CD14-positive monocyte (primary cell): Measurements from ENCODE around the gene SH2B3. TPM values are rescaled to one million over a fixed set of nuclear protein-coding genes. Genes with fewer than 3 reads are reported as not detected.

Experiments used
- DNase-seq, 3 donors: peaks; one replicate each; pipeline ENCODE4 v3.0.0-alpha.2; 2011 to 2022
- H2AFZ ChIP-seq: 2 replicates; pipeline ENCODE4 v1.6.0; 2012; ENCODE audit warnings: mild to moderate bottlenecking, low read depth, low read length, inconsistent platforms; ENCODE audit not compliant: insufficient read depth, poor library complexity, severe bottlenecking
- H3K27ac ChIP-seq, 2 donors: 1 replicate in 1 of 2; 2 replicates in 1 of 2; pipeline ENCODE4 v1.5.1; 2012 to 2013; ENCODE audit warnings: low read length in 2 of 2, control low read depth in 1 of 2, inconsistent platforms in 1 of 2, low read depth in 1 of 2, mild to moderate bottlenecking in 1 of 2
- H3K27me3 ChIP-seq, 2 donors: one replicate each; pipeline versions ENCODE4 v1.6.0 to v1.6.1; 2011 to 2013; ENCODE audit warnings: low read length in 2 of 2; ENCODE audit not compliant: control insufficient read depth in 2 of 2, insufficient read depth in 2 of 2
- H3K36me3 ChIP-seq, 2 donors: replicated peaks in 1 of 2; 1 replicate in 1 of 2; 2 replicates in 1 of 2; pipeline versions ENCODE4 v1.5.1 to v1.6.1; 2012 to 2013; ENCODE audit warnings: low read length in 2 of 2, control low read depth in 1 of 2, inconsistent platforms in 1 of 2, mild to moderate bottlenecking in 1 of 2; ENCODE audit not compliant: insufficient read depth in 2 of 2, control insufficient read depth in 1 of 2
- H3K4me1 ChIP-seq, 2 donors: 1 replicate in 1 of 2; 2 replicates in 1 of 2; pipeline versions ENCODE4 v1.5.1 to v1.6.1; 2012 to 2013; ENCODE audit warnings: low read length in 2 of 2, control low read depth in 1 of 2, inconsistent platforms in 1 of 2, mild to moderate bottlenecking in 1 of 2, moderate library complexity in 1 of 2; ENCODE audit not compliant: insufficient read depth in 2 of 2, control insufficient read depth in 1 of 2
- H3K4me2 ChIP-seq: replicated peaks from 2 replicates; pipeline ENCODE3; 2012; ENCODE audit warnings: low read length, moderate library complexity, mild to moderate bottlenecking; ENCODE audit not compliant: poor library complexity, severe bottlenecking; ENCODE audit errors: extremely low read depth
- H3K4me3 ChIP-seq, 3 experiments: fragments of 200-600 bp in 1 of 3; sonication (generic) in 1 of 3; replicated peaks in 1 of 3; 1 replicate in 2 of 3; 2 replicates in 1 of 3; pipeline ENCODE4 v1.5.1; 2011 to 2013; ENCODE audit warnings: low read length in 3 of 3, mild to moderate bottlenecking in 3 of 3, control low read depth in 2 of 3, low read depth in 2 of 3, inconsistent platforms in 1 of 3, moderate library complexity in 1 of 3
- H3K79me2 ChIP-seq: 2 replicates; pipeline ENCODE4 v1.6.0; 2012; ENCODE audit warnings: mild to moderate bottlenecking, control low read depth, inconsistent platforms, low read length, moderate library complexity; ENCODE audit not compliant: insufficient read depth
- H3K9ac ChIP-seq: 2 replicates; pipeline ENCODE4 v1.6.0; 2017; ENCODE audit warnings: low read length, mild to moderate bottlenecking; ENCODE audit not compliant: insufficient read depth, poor library complexity, severe bottlenecking
- H3K9me3 ChIP-seq, 2 donors: replicated peaks in 1 of 2; 1 replicate in 1 of 2; 2 replicates in 1 of 2; pipeline versions ENCODE4 v1.5.1 to v1.6.1; 2012 to 2013; ENCODE audit warnings: low read length in 2 of 2, control low read depth in 1 of 2; ENCODE audit not compliant: control insufficient read depth in 1 of 2, insufficient read depth in 1 of 2
- H4K20me1 ChIP-seq: 2 replicates; pipeline ENCODE4 v1.6.0; 2012; ENCODE audit warnings: mild to moderate bottlenecking, low read length, control low read depth, moderate library complexity; ENCODE audit not compliant: insufficient read depth
- H3K27ac Mint-ChIP-seq, 7 donors: one replicate each; pipeline ENCODE4 v1.8.0; 2020; ENCODE audit warnings: mild to moderate bottlenecking in 7 of 7, mixed read lengths in 7 of 7, moderate library complexity in 6 of 7, inconsistent platforms in 2 of 7
- H3K27me3 Mint-ChIP-seq, 3 donors: one replicate each; pipeline ENCODE4 v1.8.0; 2021 to 2022; ENCODE audit warnings: low read depth in 3 of 3, mild to moderate bottlenecking in 3 of 3, mixed read lengths in 3 of 3, moderate library complexity in 3 of 3, inconsistent platforms in 1 of 3
- H3K36me3 Mint-ChIP-seq, 2 donors: one replicate each; pipeline ENCODE4 v1.8.0; 2020; ENCODE audit warnings: mixed read lengths in 2 of 2, inconsistent platforms in 1 of 2, mild to moderate bottlenecking in 1 of 2
- H3K4me1 Mint-ChIP-seq: one replicate; pipeline ENCODE4 v1.8.0; 2020; ENCODE audit warnings: mild to moderate bottlenecking, mixed read lengths
- H3K4me3 Mint-ChIP-seq, 2 donors: one replicate each; pipeline ENCODE4 v1.8.0; 2020; ENCODE audit warnings: mild to moderate bottlenecking in 2 of 2, mixed read lengths in 2 of 2, moderate library complexity in 1 of 2
- H3K9me3 Mint-ChIP-seq, 7 donors: one replicate each; pipeline ENCODE4 v1.8.0; 2020 to 2022; ENCODE audit warnings: mixed read lengths in 7 of 7, mild to moderate bottlenecking in 6 of 7, moderate library complexity in 6 of 7, inconsistent platforms in 2 of 7
- CTCF ChIP-seq: fragments of 200-600 bp; IDR thresholded peaks from one replicate; pipeline ENCODE4 v1.8.0; 2022; ENCODE audit warnings: antibody characterized with exemption, mild to moderate bottlenecking
- WGBS: methylation state at CpG from one replicate; pipeline ENCODE4 v1.1.5; 2013; ENCODE audit warnings: missing lambda C conversion rate; ENCODE audit not compliant: insufficient coverage; 5-methylcytosine and 5-hydroxymethylcytosine counted together
- intact Hi-C, 2 donors: fragments of 100-400 bp; cut with micrococcal nuclease; formaldehyde crosslinking; loops; one replicate each; pipeline versions ENCODE4 v1.15.0 to v1.15.1; 2023
- polyA plus RNA-seq, 3 donors: library from polyadenylated mRNA; depleted of rRNA in 1 of 3; unstranded in 2 of 3; stranded (reverse) in 1 of 3; fragments of 300-500 nt in 2 of 3; fragments of >200 nt in 1 of 3; fragmentation: Illumina TruSeq in 2 of 3; gene quantifications; 1 replicate in 2 of 3; 2 replicates in 1 of 3; pipeline ENCODE4 v1.2.3, GENCODE V29; 2012 to 2021

Gene SH2B3
- polyA plus RNA-seq, 3 donors = 15.2 to 136 (median 33.5) TPM

DNA sequence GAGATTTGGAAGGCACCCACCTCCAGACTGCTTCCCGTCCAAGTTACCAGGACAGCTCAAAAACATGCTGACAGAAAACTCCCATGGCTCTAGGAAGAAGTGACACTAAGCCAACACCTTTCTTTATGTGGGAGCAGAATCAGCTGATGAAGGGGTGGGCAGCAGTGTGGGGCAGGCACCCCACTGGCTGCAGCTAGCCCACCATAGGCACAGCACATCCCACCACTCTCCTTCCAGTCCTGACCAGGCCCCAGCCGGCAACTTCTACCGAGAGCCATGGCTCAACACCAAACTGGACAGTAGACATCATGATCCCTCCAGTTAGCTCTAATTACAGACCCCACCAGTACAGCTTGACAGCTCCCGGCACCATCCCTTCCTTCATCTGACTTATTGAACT is 45.0 kb downstream of the SH2B3 start:
- no peak for DNase-seq
- intact Hi-C loops = loop anchor here (2.0 to 10.0 kb wide), 3 partner anchors 54 to 426 kb away; no protein-coding TSS in a partner anchor
- Mint-ChIP-seq H3K27me3 (peaks cover 0 to 3% (median 0%) of the 10 kb centered on the region in 3 donors), H3K4me1 (peaks cover 41% of the 10 kb centered on the region), H3K27ac (peak overlapping the region in 6 of 7 donors; percentile 41 to 86 (median 79)), H3K9me3 (no peaks in the 10 kb centered on the region), H3K4me3 (no peak overlapping the region), H3K36me3 (peaks cover 86 to 88% of the 10 kb centered on the region in 2 donors)
- no peaks in the 10 kb centered on the region for H3K27me3 ChIP-seq
- H2AFZ ChIP-seq = no peak overlapping the region
- no peak overlapping the region for H3K4me3 ChIP-seq
- 92% methylated on average over 3 of the region's 4 CpGs for WGBS
- H3K9ac ChIP-seq = no peak overlapping the region
- no peak for TF ChIP-seq CTCF
- H3K4me2 ChIP-seq = no peak overlapping the region
- peaks cover 99% of the 10 kb centered on the region for H4K20me1 ChIP-seq
- peak overlapping the region; percentile 44 to 58 for H3K27ac ChIP-seq
- H3K9me3 ChIP-seq = no peaks in the 10 kb centered on the region
- peaks cover 50% of the 10 kb centered on the region for H3K79me2 ChIP-seq
- peaks cover 94% of the 10 kb centered on the region in 2 donors for H3K36me3 ChIP-seq
- peaks cover 18 to 31% of the 10 kb centered on the region in 2 donors for H3K4me1 ChIP-seq

DNA sequence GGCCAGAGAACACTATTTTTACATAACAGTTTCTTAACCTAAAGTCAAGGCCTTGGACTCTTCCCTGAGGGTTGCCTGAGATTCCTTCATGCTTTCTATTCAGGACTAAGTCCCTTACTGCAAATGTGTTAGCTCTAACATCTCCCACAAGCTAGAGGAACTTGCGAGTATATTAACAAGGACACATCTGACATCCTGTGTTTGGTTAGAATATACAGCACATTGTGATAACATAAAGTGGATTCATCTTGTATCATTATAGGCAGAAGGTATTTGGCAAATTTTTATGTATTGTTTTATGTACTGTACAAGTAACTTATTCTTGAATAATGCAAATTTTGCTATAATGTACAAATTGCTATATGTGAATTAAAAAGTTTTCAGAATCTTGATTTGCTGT is 45.5 kb downstream of the SH2B3 start:
- H3K36me3 ChIP-seq = peaks cover 94 to 95% of the 10 kb centered on the region in 2 donors
- peaks cover 13 to 25% of the 10 kb centered on the region in 2 donors for H3K4me1 ChIP-seq
- Mint-ChIP-seq H3K9me3 (no peaks in the 10 kb centered on the region), H3K36me3 (peaks cover 87 to 88% of the 10 kb centered on the region in 2 donors), H3K27me3 (peaks cover 0 to 3% (median 0%) of the 10 kb centered on the region in 3 donors), H3K4me3 (no peak overlapping the region), H3K27ac (peak overlapping the region in 6 of 7 donors; percentile 41 to 86 (median 79)), H3K4me1 (peaks cover 36% of the 10 kb centered on the region)
- no peak for TF ChIP-seq CTCF
- no peak overlapping the region for H3K4me2 ChIP-seq
- no peaks in the 10 kb centered on the region for H3K9me3 ChIP-seq
- intact Hi-C loops = loop anchor here (2.0 to 10.0 kb wide), 3 partner anchors 54 to 426 kb away; no protein-coding TSS in a partner anchor
- H4K20me1 ChIP-seq = peaks cover 99% of the 10 kb centered on the region
- no peak overlapping the region for H3K9ac ChIP-seq
- DNase-seq = no peak
- H3K4me3 ChIP-seq = no peak overlapping the region
- H3K79me2 ChIP-seq = peaks cover 44% of the 10 kb centered on the region
- no peaks in the 10 kb centered on the region for H3K27me3 ChIP-seq
- H3K27ac ChIP-seq = peak overlapping the region in 1 of 2 donors; percentile 58
- no peak overlapping the region for H2AFZ ChIP-seq
- no CpG with 5 or more reads among the region's 1 CpG for WGBS
